ENCODE results near the gene LRRC32.

DNA sequence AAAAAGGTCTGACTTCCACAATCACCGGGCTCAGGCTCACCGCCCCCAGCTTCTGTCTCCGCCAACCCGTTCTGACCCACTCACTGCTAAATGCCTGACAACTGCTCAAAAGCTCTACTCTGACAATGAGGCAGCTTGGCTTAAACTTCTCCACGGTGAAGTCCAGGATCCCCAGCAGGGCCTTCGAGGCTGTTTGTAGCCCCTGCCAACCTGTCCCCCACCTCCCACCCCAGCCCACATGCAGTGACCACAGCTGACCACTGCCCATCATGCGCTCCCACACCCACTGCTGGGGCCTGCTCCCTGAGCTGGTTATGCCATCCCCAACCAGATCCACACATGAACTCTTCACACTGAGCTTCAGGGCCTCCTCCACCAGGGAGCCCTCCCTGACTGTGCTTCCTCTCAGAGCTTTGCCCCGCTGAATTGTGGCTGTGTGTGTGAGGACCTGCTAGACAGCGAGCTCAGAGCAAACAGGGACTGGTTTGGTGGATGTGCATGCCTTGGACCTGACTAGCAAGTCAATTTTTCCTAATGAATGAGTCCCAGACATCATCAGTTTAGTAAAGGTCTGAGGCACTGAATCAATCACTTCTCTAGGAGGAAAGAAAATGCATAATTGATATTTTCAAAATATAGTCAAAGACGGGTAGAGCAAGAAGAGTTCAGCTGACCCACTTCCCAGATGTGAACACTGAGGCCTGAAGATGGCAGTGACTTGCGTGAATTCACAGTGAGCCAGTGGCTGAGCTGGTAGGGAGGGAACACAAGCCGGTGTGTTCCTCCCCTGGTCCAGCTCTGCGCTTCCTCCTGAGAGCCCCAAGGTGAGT is 7.7 kb downstream of the LRRC32 start:
- TF ChIP-seq, protein P1, sequence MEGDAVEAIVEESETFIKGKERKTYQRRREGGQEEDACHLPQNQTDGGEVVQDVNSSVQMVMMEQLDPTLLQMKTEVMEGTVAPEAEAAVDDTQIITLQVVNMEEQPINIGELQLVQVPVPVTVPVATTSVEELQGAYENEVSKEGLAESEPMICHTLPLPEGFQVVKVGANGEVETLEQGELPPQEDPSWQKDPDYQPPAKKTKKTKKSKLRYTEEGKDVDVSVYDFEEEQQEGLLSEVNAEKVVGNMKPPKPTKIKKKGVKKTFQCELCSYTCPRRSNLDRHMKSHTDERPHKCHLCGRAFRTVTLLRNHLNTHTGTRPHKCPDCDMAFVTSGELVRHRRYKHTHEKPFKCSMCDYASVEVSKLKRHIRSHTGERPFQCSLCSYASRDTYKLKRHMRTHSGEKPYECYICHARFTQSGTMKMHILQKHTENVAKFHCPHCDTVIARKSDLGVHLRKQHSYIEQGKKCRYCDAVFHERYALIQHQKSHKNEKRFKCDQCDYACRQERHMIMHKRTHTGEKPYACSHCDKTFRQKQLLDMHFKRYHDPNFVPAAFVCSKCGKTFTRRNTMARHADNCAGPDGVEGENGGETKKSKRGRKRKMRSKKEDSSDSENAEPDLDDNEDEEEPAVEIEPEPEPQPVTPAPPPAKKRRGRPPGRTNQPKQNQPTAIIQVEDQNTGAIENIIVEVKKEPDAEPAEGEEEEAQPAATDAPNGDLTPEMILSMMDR (conservative IDR thresholded peaks at IDR 0.05; ENCODE audit: low read length): no peak
- TF ChIP-seq EZH2phosphoT487 (IDR thresholded peaks at IDR 0.05; ENCODE audit: borderline replicate concordance): no peak
